22Rv1 (cell line): ENCODE data around the gene TTC33.
"Not testable (repeated sequence)": the region's sequence is repeated elsewhere in the genome, so short reads cannot be mapped to it uniquely, and the experiment has no call there.

Experiments
- H3K27ac ChIP-seq: fragments of 450-650 bp; 2 replicates; pipeline ENCODE4 v1.5.1; 2017
- CTCF ChIP-seq: fragments of 450-650 bp; IDR thresholded peaks from 2 replicates; pipeline ENCODE4 v1.5.1; 2017; ENCODE audit warnings: mild to moderate bottlenecking
- ZFX ChIP-seq: fragments of 450-650 bp; IDR thresholded peaks from 2 replicates; pipeline ENCODE4 v1.6.1; 2017; ENCODE audit warnings: antibody characterized with exemption, borderline replicate concordance

Gene TTC33

GRCh38 chr5:40733879-40734563 lies 21.7 kb downstream of the TTC33 start:
- peak overlapping the region; percentile 25; the same call in 1 of the 2 replicates for H3K27ac ChIP-seq
- TF ChIP-seq ZFX (no peak), CTCF (no peak)

DNA sequence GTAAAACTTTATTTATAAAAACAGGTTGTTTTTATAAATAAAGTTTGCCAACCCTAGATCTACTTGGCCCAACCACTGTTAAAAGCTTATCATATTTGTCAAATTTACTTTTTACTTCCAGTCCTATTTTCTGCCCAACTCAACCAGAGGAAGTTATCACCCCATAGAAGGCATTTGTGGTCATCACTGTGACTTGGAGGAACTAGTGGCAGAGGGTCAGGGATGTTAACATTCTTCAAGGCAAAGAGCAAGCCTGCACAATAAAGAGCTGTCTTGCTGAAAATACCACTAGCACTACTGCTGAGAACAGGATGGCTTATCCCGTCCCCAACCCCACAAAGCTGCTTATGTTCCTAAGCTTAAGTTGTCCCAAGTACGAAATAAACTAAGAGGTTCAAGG lies 22.3 kb downstream of the TTC33 start:
- no peak for TF ChIP-seq ZFX
- no peak for TF ChIP-seq CTCF
- H3K27ac ChIP-seq, result 0 out of 2 replicates have a peak overlapping the region, but pooled peaks have one; percentile 25

DNA sequence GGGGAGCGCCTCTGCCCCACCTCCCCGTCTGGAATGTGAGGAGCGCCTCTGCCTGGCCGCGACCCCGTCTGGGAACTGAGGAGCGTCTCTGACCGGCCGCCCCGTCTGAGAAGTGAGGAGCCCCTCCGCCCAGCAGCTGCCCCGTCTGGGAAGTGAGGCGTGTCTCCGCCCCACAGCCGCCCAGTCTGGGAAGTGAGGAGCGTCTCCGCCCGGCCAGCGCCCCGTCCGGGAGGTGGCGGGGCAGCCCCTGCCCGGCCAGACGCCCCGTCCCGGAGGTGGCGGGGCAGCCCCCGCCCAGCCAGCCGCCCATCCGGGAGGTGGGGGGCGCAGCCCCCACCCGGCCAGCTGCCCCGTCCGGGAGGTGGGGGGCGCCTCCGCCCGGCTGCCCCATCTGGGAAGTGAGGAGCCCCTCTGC lies 33.3 kb downstream of the TTC33 start:
- H3K27ac ChIP-seq, result not testable (repeated sequence)

GRCh38 chr5:40720069-40720468 lies 35.7 kb downstream of the TTC33 start:
- no peak overlapping the region for H3K27ac ChIP-seq

GRCh38 chr5:40717281-40717680 lies 38.5 kb downstream of the TTC33 start:
- no peak overlapping the region for H3K27ac ChIP-seq
- no peak for TF ChIP-seq ZFX
- TF ChIP-seq CTCF, result no peak

More at GRCh38 chr5:40720069-40720468, 35.7 kb downstream of the TTC33 start:
- TF ChIP-seq ZFX (no peak), CTCF (no peak)

- no peak for TF ChIP-seq CTCF
- no peak for TF ChIP-seq ZFX
- no peak overlapping the region for H3K27ac ChIP-seq
Observed at GRCh38 chr5:40716590-40716989, 39.2 kb downstream of the TTC33 start.

DNA sequence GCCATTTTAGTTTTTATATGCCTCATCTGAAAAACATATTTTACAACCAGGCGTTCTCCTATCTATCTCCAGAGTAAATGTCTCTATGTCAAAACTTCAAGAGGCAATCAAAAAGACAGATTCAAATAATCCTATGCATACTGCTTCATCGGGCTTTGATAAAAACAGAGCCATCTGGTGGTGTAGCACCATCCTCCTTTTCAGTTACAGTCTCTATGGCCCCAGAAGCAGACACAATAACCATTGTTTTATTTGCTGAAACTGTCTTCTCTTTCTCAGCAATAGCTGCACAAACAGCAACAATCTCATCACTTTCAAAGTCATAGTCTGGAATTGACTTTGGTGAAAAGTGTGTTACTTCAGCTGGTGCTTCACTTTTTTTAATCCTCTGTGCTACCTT lies 39.8 kb downstream of the TTC33 start:
- TF ChIP-seq ZFX, result no peak
- peak; percentile 35 for TF ChIP-seq CTCF
- no peak overlapping the region for H3K27ac ChIP-seq

DNA sequence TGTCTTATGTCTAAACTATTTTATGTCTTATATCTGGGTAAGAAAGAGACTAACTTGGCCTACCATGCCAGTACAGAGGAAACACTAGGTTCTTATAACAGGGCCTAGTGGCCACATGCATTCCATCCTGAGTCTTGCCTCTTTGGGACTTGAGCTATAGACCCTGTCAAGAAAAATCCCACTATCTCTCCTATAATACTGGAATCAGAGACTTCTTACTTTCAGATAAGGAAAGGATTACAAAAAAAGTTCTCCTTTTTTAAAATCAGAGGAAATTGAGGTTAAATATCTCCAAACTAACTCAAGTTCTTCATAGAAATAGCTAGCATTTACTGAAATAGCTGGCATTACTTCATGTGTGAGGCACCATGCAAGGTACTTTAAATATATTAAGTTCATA lies 41.8 kb downstream of the TTC33 start:
- TF ChIP-seq ZFX, result no peak
- no peak for TF ChIP-seq CTCF
- H3K27ac ChIP-seq, result no peak overlapping the region

DNA sequence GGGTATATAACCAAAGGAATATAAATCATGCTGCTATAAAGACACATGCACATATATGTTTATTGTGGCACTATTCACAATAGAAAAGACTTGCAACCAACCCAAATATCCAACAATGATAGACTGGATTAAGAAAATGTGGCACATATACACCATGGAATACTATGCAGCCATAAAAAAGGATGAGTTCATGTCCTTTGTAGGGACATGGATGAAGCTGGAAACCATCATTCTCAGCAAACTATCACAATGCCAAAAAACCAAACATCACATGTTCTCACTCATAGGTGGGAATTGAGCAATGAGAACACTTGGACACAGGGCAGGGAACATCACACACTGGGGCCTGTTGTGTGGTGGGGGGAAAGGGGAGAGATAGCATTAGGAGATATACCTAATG lies 45.2 kb downstream of the TTC33 start:
- not testable (repeated sequence) for H3K27ac ChIP-seq

GRCh38 chr5:40705484-40705883 lies 50.3 kb downstream of the TTC33 start:
- not testable (repeated sequence) for H3K27ac ChIP-seq

- H3K27ac ChIP-seq, result not testable (repeated sequence)
Observed at GRCh38 chr5:40702027-40702426, 53.7 kb downstream of the TTC33 start.
